ENCODE measurements around the gene ZNF555. TPM values are rescaled to one million over a fixed set of nuclear protein-coding genes. Genes with fewer than 3 reads are reported as not detected.

The ZNF555 gene
- total RNA-seq, 1 donor from 2014 or later: 3.0 TPM

GRCh38 chr19:2824129-2824528 is 17.1 kb upstream of the ZNF555 start:
- no peak for DNase-seq (ENCODE audit: low read depth in 2 of 2)

- no peak for DNase-seq (ENCODE audit: low read depth in 2 of 2)
Measured at GRCh38 chr19:2827022-2827421, 14.3 kb upstream of the ZNF555 start.

- DNase-seq (ENCODE audit: low read depth in 2 of 2): no peak
Measured at GRCh38 chr19:2827840-2828489, 13.3 kb upstream of the ZNF555 start.

GRCh38 chr19:2834294-2834871 is 6.9 kb upstream of the ZNF555 start:
- DNase-seq (ENCODE audit: low read depth in 2 of 2): no peak

DNA sequence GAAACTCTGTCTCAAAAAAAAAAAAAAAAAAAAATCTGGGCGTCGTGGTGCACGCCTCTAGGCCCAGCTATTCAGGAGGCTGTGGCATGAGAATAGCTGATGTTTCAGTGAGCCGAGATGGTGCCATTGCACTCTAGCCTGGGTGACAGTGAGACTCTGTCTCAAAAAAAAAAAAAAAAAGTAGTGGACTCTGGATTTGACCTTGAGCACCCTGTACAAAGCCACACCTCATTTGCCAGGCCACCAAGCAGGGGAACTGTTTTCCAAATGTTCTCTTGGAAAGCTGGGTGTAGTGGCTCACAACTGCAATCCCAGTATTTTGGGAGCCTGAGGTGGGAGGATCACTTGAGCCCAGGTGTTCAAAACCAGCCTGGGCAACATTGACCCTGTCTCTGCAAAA is 3.8 kb upstream of the ZNF555 start:
- DNase-seq (ENCODE audit: low read depth in 2 of 2): no peak

- no peak for DNase-seq (ENCODE audit: low read depth in 2 of 2)
Measured at GRCh38 chr19:2841855-2842574, 740 bp downstream of the ZNF555 start.

GRCh38 chr19:2845107-2845506 is 3.8 kb downstream of the ZNF555 start:
- DNase-seq (ENCODE audit: low read depth in 2 of 2): no peak

GRCh38 chr19:2846180-2846894 is 5.1 kb downstream of the ZNF555 start:
- DNase-seq (ENCODE audit: low read depth in 2 of 2): peak in 1 of 2 donors; percentile 18

GRCh38 chr19:2847507-2847906 is 6.2 kb downstream of the ZNF555 start:
- DNase-seq (ENCODE audit: low read depth in 2 of 2): no peak

DNA sequence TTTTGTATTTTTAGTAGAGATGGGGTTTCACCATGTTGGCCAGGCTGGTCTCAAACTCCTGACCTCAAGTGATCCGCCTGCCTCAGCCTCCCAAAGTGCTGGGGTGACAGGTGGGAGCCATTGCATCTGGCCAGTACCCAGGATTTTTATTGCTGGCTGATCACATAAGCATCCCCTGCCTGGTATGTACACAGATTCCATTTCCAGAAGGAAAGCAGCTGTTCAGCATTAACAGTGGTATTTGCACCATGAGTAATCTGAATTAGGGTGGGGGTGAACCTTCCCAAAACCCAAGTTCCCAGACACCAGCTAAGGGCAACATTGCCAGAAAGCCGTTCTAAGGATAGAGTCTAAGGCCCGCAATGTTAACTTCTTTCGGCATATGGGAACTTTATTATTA is 7.3 kb downstream of the ZNF555 start:
- DNase-seq (ENCODE audit: low read depth in 2 of 2): no peak

DNA sequence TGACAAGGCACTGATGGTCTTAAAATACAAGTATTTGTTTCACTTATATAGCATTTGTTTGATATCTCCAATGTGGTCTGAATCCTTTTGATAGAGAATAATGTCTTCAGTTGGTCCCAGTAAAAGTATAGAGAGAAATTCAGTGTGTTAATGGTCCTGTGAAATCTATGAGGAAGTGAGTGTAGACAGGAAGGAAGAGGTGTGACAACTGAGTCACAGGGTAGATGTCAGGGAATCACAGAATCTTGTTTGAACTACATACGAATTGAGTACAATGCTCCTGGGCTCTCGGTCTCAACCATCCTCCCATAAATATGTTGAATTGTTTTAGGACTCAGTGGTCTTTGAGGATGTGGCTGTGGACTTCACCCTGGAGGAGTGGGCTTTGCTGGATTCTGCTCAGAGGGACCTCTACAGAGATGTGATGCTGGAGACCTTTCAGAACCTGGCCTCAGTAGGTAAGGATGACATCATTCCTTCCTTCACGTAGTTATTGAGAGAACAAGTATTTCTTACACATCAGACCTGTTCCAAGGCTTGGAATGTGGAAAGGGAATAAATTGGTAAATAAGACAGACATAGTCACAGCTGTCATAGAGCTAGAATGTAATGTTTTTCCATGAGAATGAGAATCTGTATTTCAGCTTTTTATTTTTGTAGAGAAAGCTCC is 9.1 kb downstream of the ZNF555 start:
- peak in 1 of 2 donors; percentile 47 for DNase-seq (ENCODE audit: low read depth in 2 of 2)

GRCh38 chr19:2852598-2852997 is 11.3 kb downstream of the ZNF555 start:
- DNase-seq (ENCODE audit: low read depth in 2 of 2): no peak

- DNase-seq (ENCODE audit: low read depth in 2 of 2): no peak
Measured at GRCh38 chr19:2853015-2853606, 11.8 kb downstream of the ZNF555 start.

- DNase-seq (ENCODE audit: low read depth in 2 of 2): no peak
Measured at GRCh38 chr19:2854849-2855248, 13.6 kb downstream of the ZNF555 start.

- no peak for DNase-seq (ENCODE audit: low read depth in 2 of 2)
Measured at GRCh38 chr19:2856457-2857050, 15.3 kb downstream of the ZNF555 start.

GRCh38 chr19:2858864-2859263 is 17.6 kb downstream of the ZNF555 start:
- no peak for DNase-seq (ENCODE audit: low read depth in 2 of 2)

DNA sequence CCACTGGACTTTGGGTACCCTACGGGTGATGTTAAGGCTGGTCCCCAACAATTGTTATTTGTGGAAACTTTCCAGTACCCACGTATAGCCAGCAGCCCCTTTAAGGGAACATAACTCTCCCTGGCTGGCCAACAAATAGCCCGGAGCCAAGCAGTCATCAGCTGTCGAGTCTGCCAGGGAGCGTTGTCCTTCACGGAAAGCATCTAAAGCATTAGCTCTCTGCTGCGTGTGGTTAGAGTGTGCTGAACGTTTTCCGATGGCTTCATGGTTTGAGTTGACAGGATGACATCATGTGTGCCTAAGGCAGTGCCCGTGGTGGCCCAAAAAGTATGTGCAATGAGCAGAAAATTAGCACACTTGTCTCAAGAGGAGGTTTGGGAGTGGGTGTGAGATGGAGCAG is 22.5 kb downstream of the ZNF555 start:
- DNase-seq (ENCODE audit: low read depth in 2 of 2): no peak

GRCh38 chr19:2865334-2866100 is 24.2 kb downstream of the ZNF555 start:
- DNase-seq (ENCODE audit: low read depth in 2 of 2): no peak

DNA sequence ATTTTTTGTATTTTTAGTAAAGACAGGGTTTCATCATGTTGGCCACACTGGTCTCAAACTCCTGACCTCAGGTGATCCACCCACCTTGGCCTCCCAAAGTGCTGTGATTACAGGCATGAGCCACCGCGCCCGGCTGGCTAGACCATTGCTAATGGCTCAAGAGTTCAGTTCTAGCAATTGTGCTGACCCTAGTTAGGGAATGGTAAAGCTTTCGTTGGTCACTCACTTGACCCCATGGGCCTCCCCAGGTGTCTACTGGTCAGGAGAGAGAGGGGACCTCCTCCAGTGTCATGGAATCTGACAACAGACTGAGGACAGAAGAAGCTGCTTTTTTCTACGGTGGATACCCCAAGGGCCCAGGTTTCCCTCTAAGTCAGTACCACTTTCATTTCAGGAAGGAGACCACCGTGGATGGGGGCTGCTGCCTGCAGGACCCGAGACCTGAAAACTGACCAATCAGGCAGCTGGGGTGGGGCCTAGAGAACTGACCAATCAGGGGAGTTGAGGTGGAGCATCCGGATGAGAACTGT is 25.3 kb downstream of the ZNF555 start:
- DNase-seq (ENCODE audit: low read depth in 2 of 2): no peak
